ENCODE data around the gene GARIN5B. TPM values are rescaled to one million over a fixed set of nuclear protein-coding genes. Genes with fewer than 3 reads are reported as not detected.

Gene GARIN5B
- total and polyA plus RNA-seq, 8 donors, result 0.04 to 0.06 TPM; not detected in 6

GRCh38 chr19:55350620-55351315, 12.3 kb downstream of the GARIN5B start:
- no peak for DNase-seq
- intact Hi-C loops (cut with DNase I), result no loop called here
- peaks cover 7 to 16% of the 10 kb centered on the region in 2 donors for H3K4me1 ChIP-seq
- H3K9me3 ChIP-seq, result no peaks in the 10 kb centered on the region
- ATAC-seq, result no peak
- no peak for TF ChIP-seq CTCF (IDR thresholded peaks at IDR 0.05)
- no peak overlapping the region for H3K4me3 ChIP-seq
- H3K27ac ChIP-seq, result no peak overlapping the region
- peaks cover 27 to 60% of the 10 kb centered on the region in 2 donors for H3K27me3 ChIP-seq
- H3K36me3 ChIP-seq, result peaks cover 0 to 17% of the 10 kb centered on the region in 2 donors

GRCh38 chr19:55348317-55349034, 14.6 kb downstream of the GARIN5B start:
- intact Hi-C loops (cut with DNase I), result no loop called here

GRCh38 chr19:55347442-55348009, 15.5 kb downstream of the GARIN5B start:
- no peak for TF ChIP-seq CTCF (IDR thresholded peaks at IDR 0.05)
- Histone ChIP-seq H3K9me3 (no peaks in the 10 kb centered on the region), H3K36me3 (peaks cover 0 to 43% of the 10 kb centered on the region in 2 donors), H3K4me3 (no peak overlapping the region), H3K4me1 (no peaks in the 10 kb centered on the region), H3K27ac (no peak overlapping the region), H3K27me3 (peaks cover 10 to 27% of the 10 kb centered on the region in 2 donors)
- ATAC-seq (no peak), DNase-seq (no peak)
- intact Hi-C loops (cut with DNase I), result no loop called here

More at GRCh38 chr19:55348317-55349034, 14.6 kb downstream of the GARIN5B start:
- Histone ChIP-seq H3K9me3 (no peaks in the 10 kb centered on the region), H3K4me1 (peaks cover 4% of the 10 kb centered on the region in 2 donors), H3K27ac (no peak overlapping the region), H3K4me3 (no peak overlapping the region), H3K27me3 (peaks cover 17 to 37% of the 10 kb centered on the region in 2 donors), H3K36me3 (peaks cover 0 to 36% of the 10 kb centered on the region in 2 donors)
- peak in 1 of 4 donors; percentile 67 for DNase-seq
- ATAC-seq, result peak; percentile 72
- no peak for TF ChIP-seq CTCF (IDR thresholded peaks at IDR 0.05)

- Histone ChIP-seq H3K4me3 (no peak overlapping the region), H3K4me1 (no peaks in the 10 kb centered on the region), H3K36me3 (peaks cover 0 to 48% of the 10 kb centered on the region in 2 donors), H3K27me3 (peaks cover 3 to 21% of the 10 kb centered on the region in 2 donors), H3K27ac (no peak overlapping the region), H3K9me3 (no peaks in the 10 kb centered on the region)
- TF ChIP-seq CTCF (IDR thresholded peaks at IDR 0.05), result no peak
- intact Hi-C loops (cut with DNase I), result no loop called here
- no peak for ATAC-seq
- DNase-seq, result no peak
Observed at GRCh38 chr19:55346725-55347441, 16.2 kb downstream of the GARIN5B start.
